Liver (tissue), 9 donors: ENCODE results near the gene PLAU. TPM values are rescaled to one million over a fixed set of nuclear protein-coding genes. Genes with fewer than 3 reads are reported as not detected.

Source experiments
- DNase-seq: peaks from one replicate; pipeline ENCODE4 v3.0.0-alpha.2; 2017; ENCODE audit warnings: low spot score
- H3K27ac ChIP-seq, 2 donors: one replicate each; pipeline ENCODE4 v1.7.0; 2013; ENCODE audit warnings: inconsistent platforms in 2 of 2, low read length in 2 of 2, control low read depth in 1 of 2, low read depth in 1 of 2, mild to moderate bottlenecking in 1 of 2
- H3K27me3 ChIP-seq, 4 donors: one replicate each; pipeline versions ENCODE4 v1.6.1 to v1.7.0; 2013; ENCODE audit warnings: low read length in 3 of 4, inconsistent platforms in 1 of 4, mild to moderate bottlenecking in 1 of 4, moderate library complexity in 1 of 4; ENCODE audit not compliant: control insufficient read depth in 4 of 4, insufficient read depth in 4 of 4
- H3K36me3 ChIP-seq, 4 donors: one replicate each; pipeline versions ENCODE4 v1.6.1 to v1.7.0; 2013; ENCODE audit warnings: low read length in 3 of 4, mild to moderate bottlenecking in 3 of 4, low read depth in 1 of 4, moderate library complexity in 1 of 4; ENCODE audit not compliant: control insufficient read depth in 4 of 4, insufficient read depth in 3 of 4
- H3K4me1 ChIP-seq, 4 donors: one replicate each; pipeline versions ENCODE4 v1.6.1 to v1.7.0; 2013; ENCODE audit warnings: low read length in 3 of 4, mild to moderate bottlenecking in 3 of 4, moderate library complexity in 1 of 4; ENCODE audit not compliant: control insufficient read depth in 4 of 4, insufficient read depth in 4 of 4
- H3K4me3 ChIP-seq, 3 donors: one replicate each; pipeline versions ENCODE4 v1.6.1 to v1.7.0; 2013; ENCODE audit warnings: low read length in 3 of 3, control low read depth in 1 of 3, low read depth in 1 of 3, mild to moderate bottlenecking in 1 of 3
- H3K9ac ChIP-seq, 2 donors: one replicate each; pipeline ENCODE4 v1.7.0; 2013; ENCODE audit warnings: low read length in 2 of 2, mild to moderate bottlenecking in 2 of 2, moderate library complexity in 2 of 2, control low read depth in 1 of 2, low read depth in 1 of 2
- H3K9me3 ChIP-seq, 4 donors: one replicate each; pipeline versions ENCODE4 v1.6.1 to v1.7.0; 2013; ENCODE audit warnings: low read length in 3 of 4; ENCODE audit not compliant: control insufficient read depth in 4 of 4
- EGR1 ChIP-seq, 2 donors: IDR thresholded peaks; 2 replicates each; pipeline ENCODE4 v1.6.1; 2016 to 2018; ENCODE audit warnings: antibody characterized with exemption in 2 of 2, low read depth in 2 of 2
- FOXA1 ChIP-seq: IDR thresholded peaks from 2 replicates; pipeline ENCODE4 v1.6.1; 2016; ENCODE audit warnings: antibody characterized with exemption
- FOXA2 ChIP-seq: IDR thresholded peaks from 2 replicates; pipeline ENCODE4 v1.6.1; 2016; ENCODE audit warnings: antibody characterized with exemption
- GABPA ChIP-seq, 2 donors: IDR thresholded peaks in 1 of 2; conservative IDR thresholded peaks in 1 of 2; 2 replicates each; pipeline ENCODE4 v1.6.1; 2016; ENCODE audit warnings: antibody characterized with exemption in 2 of 2, mild to moderate bottlenecking in 1 of 2, moderate library complexity in 1 of 2
- HNF4A ChIP-seq, 2 donors: conservative IDR thresholded peaks; 2 replicates each; pipeline ENCODE4 v1.6.1; 2016; ENCODE audit warnings: antibody characterized with exemption in 2 of 2, mild to moderate bottlenecking in 2 of 2
- HNF4G ChIP-seq: IDR thresholded peaks from 2 replicates; pipeline ENCODE4 v1.6.1; 2016; ENCODE audit warnings: antibody characterized with exemption
- JUND ChIP-seq, 2 donors: IDR thresholded peaks; 2 replicates each; pipeline ENCODE4 v1.6.1; 2016; ENCODE audit warnings: antibody characterized with exemption in 2 of 2
- NR2F2 ChIP-seq: IDR thresholded peaks from 2 replicates; pipeline ENCODE4 v1.6.1; 2016; ENCODE audit warnings: antibody characterized with exemption
- RAD21 ChIP-seq, 2 donors: IDR thresholded peaks; 2 replicates each; pipeline ENCODE4 v1.6.1; 2016; ENCODE audit warnings: antibody characterized with exemption in 2 of 2, mild to moderate bottlenecking in 2 of 2
- RXRA ChIP-seq, 2 donors: IDR thresholded peaks; 2 replicates each; pipeline ENCODE4 v1.6.1; 2017 to 2018; ENCODE audit warnings: antibody characterized with exemption in 2 of 2, mild to moderate bottlenecking in 1 of 2
- SP1 ChIP-seq: IDR thresholded peaks from 2 replicates; pipeline ENCODE4 v1.6.1; 2018; ENCODE audit warnings: antibody characterized with exemption, mild to moderate bottlenecking
- TAF1 ChIP-seq: conservative IDR thresholded peaks from 2 replicates; pipeline ENCODE4 v1.6.1; 2016; ENCODE audit warnings: antibody characterized with exemption, mild to moderate bottlenecking
- YY1 ChIP-seq: IDR thresholded peaks from 2 replicates; pipeline ENCODE4 v1.6.1; 2016; ENCODE audit warnings: antibody characterized with exemption, mild to moderate bottlenecking
- WGBS: extraction: QIAGEN DNeasy Blood & Tissue Kit; methylation state at CpG from one replicate; pipeline ENCODE4 v1.1.7; 2013; 5-methylcytosine and 5-hydroxymethylcytosine counted together
- polyA plus RNA-seq, 2 donors: library from polyadenylated mRNA; stranded (reverse) in 1 of 2; unstranded in 1 of 2; fragments of 200-250 nt in 1 of 2; fragments of >200 nt in 1 of 2; fragmentation: Nextera tagmentation in 1 of 2; extraction: Ambion mirVana in 1 of 2; gene quantifications; one replicate each; pipeline versions ENCODE4 v1.2.1 to v1.2.3, GENCODE V29; 2013 to 2015
- total RNA-seq, 2 donors: library from RNA; depleted of rRNA; stranded (reverse); fragments of >200 nt; gene quantifications; one replicate each; pipeline ENCODE4 v1.2.3, GENCODE V29; 2014
- TF ChIP-seq, protein P1 (sequence below): IDR thresholded peaks from 2 replicates; pipeline ENCODE4 v1.6.1; 2016; ENCODE audit warnings: antibody characterized with exemption
- TF ChIP-seq, protein P2 (sequence below): IDR thresholded peaks from 2 replicates; pipeline ENCODE4 v1.6.1; 2016; ENCODE audit warnings: antibody characterized with exemption, mild to moderate bottlenecking
- TF ChIP-seq, protein P3 (sequence below): fragments of 150-350 bp; IDR thresholded peaks from 2 replicates; pipeline ENCODE4 v1.5.1; 2017; ENCODE audit warnings: improper control_type of control experiment, low read depth, low read length; ENCODE audit not compliant: missing input control
- TF ChIP-seq, protein P4 (sequence below): IDR thresholded peaks from 2 replicates; pipeline ENCODE4 v1.6.1; 2016; ENCODE audit warnings: antibody characterized with exemption
- TF ChIP-seq, protein P5 (sequence below): IDR thresholded peaks from 2 replicates; pipeline ENCODE4 v1.6.1; 2016; ENCODE audit warnings: antibody characterized with exemption
- donor health status: healthy.
- donor health status: healthy.
- donor health status: healthy.
- donor health status: healthy.
- donor health status: healthy.

The PLAU gene
- total and polyA plus RNA-seq, 4 donors = 0.40 to 1.0 (median 0.79) TPM

DNA sequence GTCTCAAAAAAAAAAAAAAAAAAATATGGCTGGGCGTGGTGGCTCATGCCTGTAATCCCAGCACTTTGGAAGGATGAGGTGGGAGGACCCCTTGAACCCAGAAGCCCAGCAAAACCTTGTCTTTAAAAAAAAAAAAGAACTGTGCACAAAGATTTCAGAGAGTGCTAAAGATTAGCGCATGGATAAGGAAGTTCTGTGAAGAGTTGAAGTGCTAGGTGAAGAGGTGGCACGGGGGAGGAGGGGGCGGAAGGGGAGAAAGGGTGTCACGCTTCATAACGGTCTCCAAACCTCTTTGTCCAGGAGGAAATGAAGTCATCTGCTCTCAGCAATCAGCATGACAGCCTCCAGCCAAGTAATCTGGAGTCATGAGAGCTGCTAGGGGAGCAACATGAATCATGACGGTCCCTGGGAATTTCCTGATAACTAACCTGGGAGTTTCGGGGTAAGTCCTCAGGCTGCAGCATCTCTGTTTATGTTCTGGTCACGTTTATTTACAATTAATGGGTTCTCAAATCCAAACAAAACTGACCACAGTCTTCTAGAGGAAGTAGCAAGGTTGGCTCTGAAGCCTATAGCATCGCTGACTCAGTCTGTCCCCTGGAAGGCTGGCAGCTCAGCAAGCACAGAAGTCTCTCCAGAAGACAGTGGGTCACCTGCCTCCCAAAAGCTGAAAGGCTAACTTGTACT is 1.9 kb upstream of the PLAU start:
- Histone ChIP-seq H3K9me3 (no peaks in the 10 kb centered on the region), H3K4me3 (no peak overlapping the region), H3K27me3 (no peaks in the 10 kb centered on the region), H3K4me1 (peaks cover 4 to 23% (median 13%) of the 10 kb centered on the region in 4 donors), H3K36me3 (no peaks in the 10 kb centered on the region), H3K27ac (no peak overlapping the region), H3K9ac (no peak overlapping the region)
- DNase-seq = no peak
- 50% methylated on average over 10 of the region's 10 CpGs for WGBS
- TF ChIP-seq FOXA1 = no peak
- no peak for TF ChIP-seq RAD21 (IDR thresholded peaks at IDR 0.05)
- TF ChIP-seq HNF4G = no peak
- TF ChIP-seq, protein P1, sequence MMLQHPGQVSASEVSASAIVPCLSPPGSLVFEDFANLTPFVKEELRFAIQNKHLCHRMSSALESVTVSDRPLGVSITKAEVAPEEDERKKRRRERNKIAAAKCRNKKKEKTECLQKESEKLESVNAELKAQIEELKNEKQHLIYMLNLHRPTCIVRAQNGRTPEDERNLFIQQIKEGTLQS = no peak
- TF ChIP-seq, protein P2, sequence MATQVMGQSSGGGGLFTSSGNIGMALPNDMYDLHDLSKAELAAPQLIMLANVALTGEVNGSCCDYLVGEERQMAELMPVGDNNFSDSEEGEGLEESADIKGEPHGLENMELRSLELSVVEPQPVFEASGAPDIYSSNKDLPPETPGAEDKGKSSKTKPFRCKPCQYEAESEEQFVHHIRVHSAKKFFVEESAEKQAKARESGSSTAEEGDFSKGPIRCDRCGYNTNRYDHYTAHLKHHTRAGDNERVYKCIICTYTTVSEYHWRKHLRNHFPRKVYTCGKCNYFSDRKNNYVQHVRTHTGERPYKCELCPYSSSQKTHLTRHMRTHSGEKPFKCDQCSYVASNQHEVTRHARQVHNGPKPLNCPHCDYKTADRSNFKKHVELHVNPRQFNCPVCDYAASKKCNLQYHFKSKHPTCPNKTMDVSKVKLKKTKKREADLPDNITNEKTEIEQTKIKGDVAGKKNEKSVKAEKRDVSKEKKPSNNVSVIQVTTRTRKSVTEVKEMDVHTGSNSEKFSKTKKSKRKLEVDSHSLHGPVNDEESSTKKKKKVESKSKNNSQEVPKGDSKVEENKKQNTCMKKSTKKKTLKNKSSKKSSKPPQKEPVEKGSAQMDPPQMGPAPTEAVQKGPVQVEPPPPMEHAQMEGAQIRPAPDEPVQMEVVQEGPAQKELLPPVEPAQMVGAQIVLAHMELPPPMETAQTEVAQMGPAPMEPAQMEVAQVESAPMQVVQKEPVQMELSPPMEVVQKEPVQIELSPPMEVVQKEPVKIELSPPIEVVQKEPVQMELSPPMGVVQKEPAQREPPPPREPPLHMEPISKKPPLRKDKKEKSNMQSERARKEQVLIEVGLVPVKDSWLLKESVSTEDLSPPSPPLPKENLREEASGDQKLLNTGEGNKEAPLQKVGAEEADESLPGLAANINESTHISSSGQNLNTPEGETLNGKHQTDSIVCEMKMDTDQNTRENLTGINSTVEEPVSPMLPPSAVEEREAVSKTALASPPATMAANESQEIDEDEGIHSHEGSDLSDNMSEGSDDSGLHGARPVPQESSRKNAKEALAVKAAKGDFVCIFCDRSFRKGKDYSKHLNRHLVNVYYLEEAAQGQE = no peak
- no peak for TF ChIP-seq EGR1 (IDR thresholded peaks at IDR 0.05; ENCODE audit: low read depth in 2 of 2)
- no peak for TF ChIP-seq SP1
- TF ChIP-seq NR2F2 = no peak
- no peak for TF ChIP-seq FOXA2
- no peak for TF ChIP-seq JUND (IDR thresholded peaks at IDR 0.05)
- TF ChIP-seq HNF4A (conservative IDR thresholded peaks at IDR 0.05) = no peak
- TF ChIP-seq, protein P3, sequence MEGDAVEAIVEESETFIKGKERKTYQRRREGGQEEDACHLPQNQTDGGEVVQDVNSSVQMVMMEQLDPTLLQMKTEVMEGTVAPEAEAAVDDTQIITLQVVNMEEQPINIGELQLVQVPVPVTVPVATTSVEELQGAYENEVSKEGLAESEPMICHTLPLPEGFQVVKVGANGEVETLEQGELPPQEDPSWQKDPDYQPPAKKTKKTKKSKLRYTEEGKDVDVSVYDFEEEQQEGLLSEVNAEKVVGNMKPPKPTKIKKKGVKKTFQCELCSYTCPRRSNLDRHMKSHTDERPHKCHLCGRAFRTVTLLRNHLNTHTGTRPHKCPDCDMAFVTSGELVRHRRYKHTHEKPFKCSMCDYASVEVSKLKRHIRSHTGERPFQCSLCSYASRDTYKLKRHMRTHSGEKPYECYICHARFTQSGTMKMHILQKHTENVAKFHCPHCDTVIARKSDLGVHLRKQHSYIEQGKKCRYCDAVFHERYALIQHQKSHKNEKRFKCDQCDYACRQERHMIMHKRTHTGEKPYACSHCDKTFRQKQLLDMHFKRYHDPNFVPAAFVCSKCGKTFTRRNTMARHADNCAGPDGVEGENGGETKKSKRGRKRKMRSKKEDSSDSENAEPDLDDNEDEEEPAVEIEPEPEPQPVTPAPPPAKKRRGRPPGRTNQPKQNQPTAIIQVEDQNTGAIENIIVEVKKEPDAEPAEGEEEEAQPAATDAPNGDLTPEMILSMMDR = no peak
- TF ChIP-seq, protein P4, sequence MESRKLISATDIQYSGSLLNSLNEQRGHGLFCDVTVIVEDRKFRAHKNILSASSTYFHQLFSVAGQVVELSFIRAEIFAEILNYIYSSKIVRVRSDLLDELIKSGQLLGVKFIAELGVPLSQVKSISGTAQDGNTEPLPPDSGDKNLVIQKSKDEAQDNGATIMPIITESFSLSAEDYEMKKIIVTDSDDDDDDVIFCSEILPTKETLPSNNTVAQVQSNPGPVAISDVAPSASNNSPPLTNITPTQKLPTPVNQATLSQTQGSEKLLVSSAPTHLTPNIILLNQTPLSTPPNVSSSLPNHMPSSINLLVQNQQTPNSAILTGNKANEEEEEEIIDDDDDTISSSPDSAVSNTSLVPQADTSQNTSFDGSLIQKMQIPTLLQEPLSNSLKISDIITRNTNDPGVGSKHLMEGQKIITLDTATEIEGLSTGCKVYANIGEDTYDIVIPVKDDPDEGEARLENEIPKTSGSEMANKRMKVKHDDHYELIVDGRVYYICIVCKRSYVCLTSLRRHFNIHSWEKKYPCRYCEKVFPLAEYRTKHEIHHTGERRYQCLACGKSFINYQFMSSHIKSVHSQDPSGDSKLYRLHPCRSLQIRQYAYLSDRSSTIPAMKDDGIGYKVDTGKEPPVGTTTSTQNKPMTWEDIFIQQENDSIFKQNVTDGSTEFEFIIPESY = no peak
- no peak for TF ChIP-seq GABPA (IDR thresholded peaks at IDR 0.05 in 1 of 2, conservative IDR thresholded peaks at IDR 0.05 in 1 of 2)
- TF ChIP-seq TAF1 = no peak
- no peak for TF ChIP-seq YY1
- TF ChIP-seq RXRA (IDR thresholded peaks at IDR 0.05) = no peak
- TF ChIP-seq, protein P5, sequence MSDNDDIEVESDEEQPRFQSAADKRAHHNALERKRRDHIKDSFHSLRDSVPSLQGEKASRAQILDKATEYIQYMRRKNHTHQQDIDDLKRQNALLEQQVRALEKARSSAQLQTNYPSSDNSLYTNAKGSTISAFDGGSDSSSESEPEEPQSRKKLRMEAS = no peak
